Measurements from ENCODE around the gene ASCL3.

Gene ASCL3

GRCh38 chr11:8942518-8943066, at the start of gene ASCL3:
TSS of gene ASCL3 (minus strand) at chr11:8943016. CDS start at chr11:8938161, 4,855 bp downstream.
- TF ChIP-seq TAF1 (IDR thresholded peaks at IDR 0.05; ENCODE audit: low read depth), result no peak
- no peak for TF ChIP-seq REST (IDR thresholded peaks at IDR 0.05; ENCODE audit: low read depth)
- TF ChIP-seq CEBPB (IDR thresholded peaks at IDR 0.05), result no peak
- no peak for TF ChIP-seq TEAD4 (IDR thresholded peaks at IDR 0.05)
- no peak for TF ChIP-seq FOXM1 (IDR thresholded peaks at IDR 0.05; ENCODE audit: borderline replicate concordance, low read depth)
- no peak for TF ChIP-seq ZBTB7A (IDR thresholded peaks at IDR 0.05; ENCODE audit: low read depth)

- TF ChIP-seq ZBTB7A (IDR thresholded peaks at IDR 0.05; ENCODE audit: low read depth) (no peak), EP300 (IDR thresholded peaks at IDR 0.05; ENCODE audit: borderline replicate concordance) (no peak), USF1 (IDR thresholded peaks at IDR 0.05) (no peak), TAF1 (IDR thresholded peaks at IDR 0.05; ENCODE audit: low read depth) (no peak)
Measured at GRCh38 chr11:8989453-8989852, 46.6 kb upstream of the ASCL3 start.

GRCh38 chr11:8988329-8989234, 45.8 kb upstream of the ASCL3 start:
- TF ChIP-seq MAX (IDR thresholded peaks at IDR 0.05), result no peak
- TF ChIP-seq EGR1 (IDR thresholded peaks at IDR 0.05), result no peak
- TF ChIP-seq TAF1 (IDR thresholded peaks at IDR 0.05; ENCODE audit: low read depth), result no peak
- no peak for TF ChIP-seq TEAD4 (IDR thresholded peaks at IDR 0.05)
- no peak for TF ChIP-seq USF1 (IDR thresholded peaks at IDR 0.05)
- no peak for TF ChIP-seq CEBPB (IDR thresholded peaks at IDR 0.05)
- TF ChIP-seq RAD21 (IDR thresholded peaks at IDR 0.05; ENCODE audit: low read depth), result no peak
- no peak for TF ChIP-seq CREB1 (IDR thresholded peaks at IDR 0.05; ENCODE audit: low read depth)
- no peak for TF ChIP-seq FOXM1 (IDR thresholded peaks at IDR 0.05; ENCODE audit: borderline replicate concordance, low read depth)

- TF ChIP-seq NFIC (IDR thresholded peaks at IDR 0.05) (no peak), TCF12 (IDR thresholded peaks at IDR 0.05; ENCODE audit: low read depth) (no peak), ZBTB7A (IDR thresholded peaks at IDR 0.05; ENCODE audit: low read depth) (no peak)
Measured at GRCh38 chr11:8987446-8987845, 44.6 kb upstream of the ASCL3 start.

GRCh38 chr11:8985462-8985861, 42.6 kb upstream of the ASCL3 start:
- TF ChIP-seq MAX (IDR thresholded peaks at IDR 0.05) (no peak), USF1 (IDR thresholded peaks at IDR 0.05) (no peak), NFIC (IDR thresholded peaks at IDR 0.05) (no peak), CREB1 (IDR thresholded peaks at IDR 0.05; ENCODE audit: low read depth) (no peak), CEBPB (IDR thresholded peaks at IDR 0.05) (no peak), YY1 (IDR thresholded peaks at IDR 0.05; ENCODE audit: low read depth) (no peak), EP300 (IDR thresholded peaks at IDR 0.05; ENCODE audit: borderline replicate concordance) (no peak), EGR1 (IDR thresholded peaks at IDR 0.05) (no peak), TEAD4 (IDR thresholded peaks at IDR 0.05) (no peak), REST (IDR thresholded peaks at IDR 0.05; ENCODE audit: low read depth) (no peak), TCF12 (IDR thresholded peaks at IDR 0.05; ENCODE audit: low read depth) (no peak), ZBTB7A (IDR thresholded peaks at IDR 0.05; ENCODE audit: low read depth) (no peak), RAD21 (IDR thresholded peaks at IDR 0.05; ENCODE audit: low read depth) (no peak), FOXM1 (IDR thresholded peaks at IDR 0.05; ENCODE audit: borderline replicate concordance, low read depth) (no peak), TAF1 (IDR thresholded peaks at IDR 0.05; ENCODE audit: low read depth) (no peak)
